Hindlimb muscle (tissue), 1 donor: ENCODE data around the gene HUNK. TPM values are rescaled to one million over a fixed set of nuclear protein-coding genes. Genes with fewer than 3 reads are reported as not detected.

Experiments
- DNase-seq: peaks from one replicate; pipeline ENCODE4 v3.0.0-alpha.2; 2013
- polyA plus RNA-seq: library from polyadenylated mRNA; unstranded; fragments of 120-200 nt; gene quantifications from one replicate; pipeline ENCODE4 v1.2.1, GENCODE V29; 2013; ENCODE audit not compliant: insufficient read length

The HUNK gene
- polyA plus RNA-seq, 1 donor, result 6.3 TPM

DNA sequence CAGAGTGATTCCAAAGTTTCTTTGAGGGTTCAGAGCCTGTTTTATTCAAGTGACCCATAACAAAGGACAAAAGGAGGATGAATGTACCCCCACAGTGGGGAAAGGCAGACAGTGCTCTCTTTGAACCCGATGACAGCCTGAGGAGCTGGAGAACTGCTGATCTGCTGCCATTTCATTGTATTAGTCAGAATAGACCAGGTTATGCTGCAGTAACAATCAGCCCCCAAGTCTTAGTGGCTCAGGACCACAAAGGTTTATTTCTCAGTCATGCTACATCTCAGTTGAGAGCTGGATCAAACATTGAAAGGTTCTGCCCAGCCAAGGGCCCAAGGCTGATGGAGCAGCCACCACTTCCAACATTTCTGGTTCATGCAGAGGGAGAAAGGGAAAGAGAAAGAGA is 88.9 kb downstream of the HUNK start:
- no peak for DNase-seq

GRCh38 chr21:31964692-31965091 is 91.9 kb downstream of the HUNK start:
- DNase-seq, result no peak

GRCh38 chr21:31967334-31967733 is 94.5 kb downstream of the HUNK start:
- DNase-seq, result no peak

GRCh38 chr21:31972622-31973021 is 99.8 kb downstream of the HUNK start:
- DNase-seq, result no peak

- no peak for DNase-seq
Measured at GRCh38 chr21:31973402-31973944, 100.7 kb downstream of the HUNK start.

DNA sequence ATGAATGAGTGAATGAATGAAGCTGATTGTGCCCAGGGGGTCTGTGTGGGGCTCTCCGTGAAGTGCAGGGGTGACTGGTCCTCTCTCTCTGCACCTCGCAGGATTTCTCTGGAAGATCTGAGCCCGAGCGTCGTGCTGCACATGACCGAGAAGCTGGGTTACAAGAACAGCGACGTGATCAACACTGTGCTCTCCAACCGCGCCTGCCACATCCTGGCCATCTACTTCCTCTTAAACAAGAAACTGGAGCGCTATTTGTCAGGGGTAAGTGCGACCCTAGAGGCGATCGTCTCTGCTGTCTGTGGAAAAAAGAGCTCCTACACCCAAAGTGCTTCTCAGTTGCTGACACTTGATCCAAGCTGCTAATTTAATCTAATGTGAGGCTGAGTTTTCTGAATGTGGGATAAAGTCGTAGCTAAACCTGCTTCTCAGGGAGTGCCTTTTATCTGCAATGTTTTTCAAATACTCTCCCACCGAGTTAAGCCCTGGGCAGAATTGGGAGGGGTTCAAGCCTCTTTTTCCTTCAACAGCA is 101.7 kb downstream of the HUNK start:
- no peak for DNase-seq

DNA sequence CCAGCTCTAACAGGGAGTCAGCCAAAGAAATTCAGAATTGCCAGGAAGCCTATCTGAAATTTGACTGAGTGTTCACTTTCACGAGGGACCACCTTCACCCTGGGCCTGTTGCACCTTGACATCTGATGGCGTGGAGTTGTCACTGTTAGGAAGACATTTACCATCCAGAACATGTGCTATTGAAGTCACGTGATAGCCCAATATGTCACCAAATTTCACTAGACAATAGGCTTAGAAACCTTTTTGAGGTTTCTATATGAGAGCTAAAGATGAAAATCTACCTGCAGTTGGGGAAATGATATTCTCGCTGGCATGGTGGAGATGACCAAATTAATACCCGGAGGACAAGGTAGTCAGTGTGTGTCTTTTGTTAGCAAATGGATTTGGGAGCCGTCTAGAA is 102.7 kb downstream of the HUNK start:
- no peak for DNase-seq

- no peak for DNase-seq
Measured at GRCh38 chr21:31977816-31978215, 105.0 kb downstream of the HUNK start.

- no peak for DNase-seq
Measured at GRCh38 chr21:31983120-31983519, 110.3 kb downstream of the HUNK start.

GRCh38 chr21:31983554-31983953 is 110.7 kb downstream of the HUNK start:
- DNase-seq, result no peak

- no peak for DNase-seq
Measured at GRCh38 chr21:31985398-31985797, 112.6 kb downstream of the HUNK start.

- no peak for DNase-seq
Measured at GRCh38 chr21:31986035-31986856, 113.4 kb downstream of the HUNK start.

GRCh38 chr21:31987696-31988095 is 114.9 kb downstream of the HUNK start:
- DNase-seq, result no peak

GRCh38 chr21:31988492-31989290 is 115.9 kb downstream of the HUNK start:
- DNase-seq, result no peak

DNA sequence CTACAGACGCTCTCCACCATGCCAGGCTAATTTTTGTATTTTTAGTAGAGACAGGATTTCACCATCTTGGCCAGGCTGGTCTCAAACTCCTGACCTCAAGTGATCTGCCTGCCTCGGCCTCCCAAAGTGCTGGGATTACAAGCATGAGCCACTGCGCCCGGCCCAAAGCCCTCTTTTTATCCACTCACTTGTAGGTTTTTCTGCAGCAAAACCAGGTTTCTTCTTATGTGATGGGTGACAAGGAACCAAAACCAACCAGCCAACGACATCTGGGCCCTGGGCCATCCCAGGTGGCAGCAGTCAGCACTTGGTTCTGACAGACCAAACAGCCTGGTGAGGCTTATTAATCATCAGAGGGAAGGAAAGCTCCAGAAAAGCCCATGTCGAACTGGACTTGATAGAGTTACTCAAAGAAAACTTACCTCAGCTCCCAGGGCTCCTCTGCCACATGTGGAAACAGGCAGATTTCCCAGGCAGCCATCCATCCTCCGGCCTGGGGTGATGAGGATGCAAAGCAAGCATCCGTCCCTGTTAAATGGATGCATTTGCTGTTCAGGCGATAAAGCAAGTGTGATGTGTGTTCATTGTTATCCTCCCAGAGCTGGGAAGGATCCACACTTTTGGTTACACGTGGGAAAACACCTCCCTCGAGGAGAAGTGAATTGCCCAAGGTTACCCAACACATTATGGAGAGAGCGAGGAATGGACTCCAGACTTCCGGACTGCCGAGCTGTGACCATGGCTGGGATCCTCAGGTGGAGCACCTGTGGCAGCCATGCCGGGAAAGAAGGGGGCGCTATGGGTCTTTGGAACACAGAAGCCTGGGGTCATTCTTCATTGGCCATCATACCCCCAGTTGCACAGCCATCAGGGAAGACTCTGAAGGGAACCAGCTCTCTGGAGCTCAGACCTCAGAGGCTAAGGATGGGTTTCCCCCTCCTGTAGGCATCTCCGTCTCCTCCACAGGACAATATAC is 118.8 kb downstream of the HUNK start:
- no peak for DNase-seq

- DNase-seq, result no peak
Measured at GRCh38 chr21:31992391-31992790, 119.6 kb downstream of the HUNK start.

DNA sequence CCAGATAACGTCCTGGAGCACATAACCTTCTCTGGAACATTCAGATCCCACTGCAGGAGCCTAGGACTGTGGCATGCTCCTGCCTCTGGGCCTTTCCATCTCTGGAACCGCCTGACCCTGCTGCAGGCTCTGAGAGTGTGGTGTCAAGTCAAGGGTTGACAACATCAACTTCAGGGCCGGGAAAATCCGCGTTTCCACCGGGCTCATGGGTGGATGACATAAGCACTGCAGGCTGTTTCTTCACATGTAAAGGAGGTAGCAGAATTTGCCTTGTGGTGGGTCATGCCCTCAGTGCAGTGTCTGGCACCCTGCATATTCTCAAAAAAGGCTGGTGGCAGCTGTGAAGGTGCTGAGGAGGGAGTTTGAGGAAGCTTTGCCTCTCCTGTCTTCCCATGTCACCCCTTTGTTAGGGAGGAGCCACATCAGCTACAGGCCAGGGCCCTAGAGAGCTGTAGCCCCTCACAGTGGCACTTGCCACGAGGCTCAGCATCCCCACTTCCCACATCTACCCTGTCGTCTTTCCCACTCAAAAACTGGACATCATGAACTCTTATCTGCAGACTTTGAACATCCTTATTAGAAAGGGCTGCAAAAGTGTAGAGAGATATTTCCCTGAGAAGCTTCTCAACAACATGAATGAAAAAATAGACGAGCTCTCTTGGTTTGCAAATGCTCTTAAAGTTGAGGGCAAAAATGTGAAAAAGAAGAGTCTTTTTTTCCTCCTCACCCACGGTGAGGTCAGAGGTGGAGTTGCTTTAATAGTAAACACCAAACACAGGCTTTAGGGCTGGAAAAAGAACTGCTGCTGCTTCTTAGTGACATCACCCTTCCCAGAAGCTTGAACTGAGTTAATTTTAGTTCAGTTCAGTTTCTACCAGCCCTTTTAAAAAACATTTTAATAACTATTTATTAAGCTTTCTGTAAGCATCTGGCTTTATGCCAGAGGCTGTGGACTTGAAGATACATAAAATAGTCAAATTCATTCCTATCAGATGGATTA is 121.3 kb downstream of the HUNK start:
- no peak for DNase-seq

GRCh38 chr21:31997191-31997590 is 124.4 kb downstream of the HUNK start:
- peak; percentile 67 for DNase-seq

GRCh38 chr21:31999810-32000468 is 127.1 kb downstream of the HUNK start:
- DNase-seq, result no peak

- peak; percentile 58 for DNase-seq
Measured at GRCh38 chr21:32001390-32001789, 128.6 kb downstream of the HUNK start.
